Measurements from ENCODE around the gene ANO2. TPM values are rescaled to one million over a fixed set of nuclear protein-coding genes. Genes with fewer than 3 reads are reported as not detected.
"Not testable (repeated sequence)": the region's sequence is repeated elsewhere in the genome, so short reads cannot be mapped to it uniquely, and the experiment has no call there.

The ANO2 gene
- total RNA-seq, 1 donor from 2014 or later = 0.13 TPM

DNA sequence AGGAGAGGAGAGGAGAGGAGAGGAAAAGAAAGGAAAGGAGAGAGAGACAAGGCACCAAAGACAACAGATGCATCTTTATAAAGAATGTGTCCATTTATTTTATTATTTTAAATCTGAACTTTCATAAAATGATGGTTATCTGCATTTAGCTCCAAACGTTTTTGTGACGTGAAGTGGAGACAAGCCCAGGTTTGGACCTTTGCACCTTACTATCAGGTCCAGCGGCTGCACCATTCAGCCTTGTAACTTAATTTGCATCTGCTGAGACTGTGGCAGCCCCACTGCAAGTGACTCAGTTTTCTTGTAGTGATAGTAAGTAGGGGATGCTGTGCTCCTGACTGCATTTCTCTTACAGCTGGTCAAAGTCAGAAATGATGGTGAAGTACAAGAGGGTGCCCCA is 382.5 kb downstream of the ANO2 start:
- DNase-seq (ENCODE audit: low spot score) (no peak), ATAC-seq (no peak)

DNA sequence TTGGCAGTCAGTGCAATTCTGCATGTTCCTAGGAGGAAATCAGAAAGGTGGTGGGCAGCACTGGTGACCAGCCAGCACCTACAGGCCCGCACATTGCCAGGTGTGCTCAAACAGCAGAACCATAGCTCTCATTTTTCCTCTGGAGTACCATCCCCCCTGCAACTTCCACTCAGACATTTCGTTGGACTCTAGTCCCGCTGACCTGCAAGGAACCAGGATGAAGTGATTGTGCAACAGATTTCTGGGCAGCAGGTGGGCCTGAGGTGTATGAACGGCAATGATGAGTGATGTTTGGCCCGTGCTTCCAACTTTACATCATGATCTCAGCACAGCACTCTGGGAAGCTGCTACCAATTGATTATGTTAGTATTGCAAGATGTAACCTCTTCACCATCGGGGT is 383.2 kb downstream of the ANO2 start:
- ATAC-seq (no peak), DNase-seq (ENCODE audit: low spot score) (no peak)

DNA sequence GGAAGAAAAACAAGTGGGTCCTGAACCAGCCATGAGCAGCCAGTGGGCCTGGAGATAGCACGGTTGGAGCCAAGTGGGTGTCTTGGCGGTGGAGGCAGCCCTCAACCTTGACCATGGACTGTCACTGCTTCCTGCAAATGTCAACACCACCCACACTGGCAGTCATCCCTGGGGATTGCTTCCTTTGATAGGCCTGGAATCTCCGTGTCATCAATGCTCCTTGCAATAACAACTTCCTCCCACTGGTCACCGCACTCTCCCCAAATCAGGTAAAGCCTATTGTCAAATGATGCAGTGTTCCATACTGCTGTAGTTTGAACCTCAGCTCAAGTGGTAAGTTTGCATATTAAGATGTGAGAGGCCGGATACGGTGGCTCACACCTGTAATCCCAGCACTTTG is 384.0 kb downstream of the ANO2 start:
- no peak for ATAC-seq

DNA sequence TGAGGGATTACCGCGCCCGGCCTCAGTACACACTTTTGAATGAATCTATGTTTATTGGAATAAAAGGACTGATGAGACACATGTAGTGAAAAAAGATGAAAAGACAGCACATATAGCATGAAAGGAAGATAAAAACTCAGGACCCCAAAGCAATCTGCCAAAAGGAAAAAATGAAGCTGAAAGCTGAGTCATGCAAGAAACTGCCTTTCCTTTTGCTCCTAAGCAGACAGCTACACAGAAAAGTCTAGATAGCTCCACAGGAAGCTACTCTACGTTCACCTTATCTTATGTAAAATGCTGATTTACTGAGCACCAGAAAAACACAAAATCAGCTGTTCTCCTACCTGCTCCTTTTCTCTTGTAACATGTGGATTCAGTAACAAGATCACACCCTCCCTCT is 384.8 kb downstream of the ANO2 start:
- DNase-seq (ENCODE audit: low spot score) = no peak
- ATAC-seq = no peak

More for the DNA sequence above, 384.0 kb downstream of the ANO2 start:
- DNase-seq (ENCODE audit: low spot score) = no peak

DNA sequence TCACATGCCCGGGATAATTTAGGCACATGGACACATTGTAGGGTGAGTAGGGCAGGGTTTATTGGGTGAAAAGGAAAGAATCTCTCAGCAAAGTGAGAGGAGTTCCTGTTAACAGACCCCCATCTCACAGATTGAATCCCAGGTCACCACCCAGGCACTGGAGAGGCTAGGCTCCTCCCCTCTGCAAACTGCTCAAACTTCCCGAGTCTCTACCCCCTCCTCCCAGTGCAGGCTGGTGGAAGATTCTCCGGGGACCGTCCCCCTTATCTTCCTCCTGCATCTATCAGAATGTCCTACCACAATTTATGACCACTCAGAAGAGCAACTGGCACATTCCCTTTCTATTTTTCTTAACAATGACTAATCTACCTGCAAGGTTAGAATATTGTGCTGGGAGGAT is 387.2 kb downstream of the ANO2 start:
- ATAC-seq (no peak), DNase-seq (ENCODE audit: low spot score) (no peak)

DNA sequence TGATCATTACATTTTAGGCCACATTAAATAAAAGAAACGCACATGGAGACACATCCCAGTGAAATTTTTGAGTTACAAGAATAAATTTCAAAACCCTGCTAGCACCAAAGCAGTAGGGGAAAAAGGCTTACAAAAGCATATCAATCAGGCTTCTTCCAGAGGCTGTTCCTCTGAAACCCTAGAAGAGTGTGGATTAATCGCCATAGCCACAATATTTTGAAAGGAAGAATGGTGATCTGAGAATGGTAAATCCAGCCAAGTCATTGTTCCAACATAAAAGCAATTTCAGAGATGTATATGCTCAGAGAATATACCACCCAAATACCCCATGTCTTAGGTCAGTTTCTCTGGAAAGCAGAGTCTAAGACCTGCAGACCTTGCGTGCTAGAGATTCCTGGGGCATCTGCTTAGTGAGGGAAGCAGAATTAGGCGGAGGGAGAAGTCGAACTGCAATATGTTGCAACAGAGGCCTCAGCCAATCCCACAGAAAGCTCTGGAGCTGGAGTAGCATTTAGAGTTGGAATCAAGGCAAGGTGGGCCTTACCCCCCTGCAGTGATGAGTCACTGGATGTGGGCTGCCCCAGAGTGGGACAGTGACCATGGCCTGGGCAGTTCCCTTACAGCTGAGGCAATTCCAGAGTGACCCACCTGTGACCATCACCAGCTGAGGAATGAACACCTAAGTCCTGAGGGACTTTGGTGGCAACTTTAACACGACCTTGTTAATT is 387.9 kb downstream of the ANO2 start:
- no peak for DNase-seq (ENCODE audit: low spot score)

DNA sequence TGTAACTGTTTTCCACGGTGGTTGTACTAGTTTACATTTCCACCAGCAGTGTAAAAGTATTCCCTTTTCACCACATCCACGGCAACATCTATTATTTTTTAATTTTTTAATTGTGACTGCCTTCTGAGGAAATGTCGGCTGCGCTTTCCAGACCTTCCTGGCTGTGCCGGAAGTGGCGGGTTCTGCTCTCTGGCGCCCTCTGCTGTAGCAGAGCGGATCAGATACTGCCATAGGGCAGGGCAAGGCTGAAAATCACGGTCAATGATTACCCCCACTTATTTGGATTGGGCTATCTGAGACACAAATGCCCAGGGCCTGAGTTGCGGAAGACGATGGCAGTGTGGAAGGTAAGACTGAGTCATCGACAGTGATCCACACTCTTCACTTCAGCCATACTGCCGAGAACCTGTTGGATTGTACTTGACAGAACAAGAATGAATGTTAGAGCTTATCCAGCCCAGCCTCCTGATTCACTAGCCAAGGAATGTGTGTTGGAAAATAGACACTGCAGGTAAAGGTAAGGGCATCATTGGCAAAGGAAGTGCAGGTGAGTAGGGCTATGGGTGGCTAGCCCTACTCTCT is 388.9 kb downstream of the ANO2 start:
- no peak for DNase-seq (ENCODE audit: low spot score)
- ATAC-seq = no peak

More for the DNA sequence above, 387.9 kb downstream of the ANO2 start:
- no peak for ATAC-seq

DNA sequence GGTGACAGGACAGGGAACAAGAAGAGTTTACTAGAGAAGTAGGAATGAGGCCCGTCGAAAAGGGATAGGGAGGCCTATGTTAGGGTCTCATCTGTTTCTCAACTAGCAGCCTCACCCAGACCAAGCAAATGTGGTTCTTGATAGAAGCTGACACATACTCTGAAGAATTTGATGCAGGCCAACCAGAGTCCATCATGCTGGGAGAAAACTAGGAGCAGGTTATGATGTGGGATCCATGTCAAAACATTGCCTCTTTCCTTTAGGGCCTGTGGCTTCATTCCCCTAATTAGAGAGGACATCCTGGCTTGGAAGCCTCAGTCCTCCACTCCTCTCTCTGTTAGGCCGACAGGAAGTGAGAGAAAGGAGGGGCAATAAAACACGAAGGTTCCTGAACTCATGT is 390.3 kb downstream of the ANO2 start:
- DNase-seq (ENCODE audit: low spot score) (no peak), ATAC-seq (no peak)

DNA sequence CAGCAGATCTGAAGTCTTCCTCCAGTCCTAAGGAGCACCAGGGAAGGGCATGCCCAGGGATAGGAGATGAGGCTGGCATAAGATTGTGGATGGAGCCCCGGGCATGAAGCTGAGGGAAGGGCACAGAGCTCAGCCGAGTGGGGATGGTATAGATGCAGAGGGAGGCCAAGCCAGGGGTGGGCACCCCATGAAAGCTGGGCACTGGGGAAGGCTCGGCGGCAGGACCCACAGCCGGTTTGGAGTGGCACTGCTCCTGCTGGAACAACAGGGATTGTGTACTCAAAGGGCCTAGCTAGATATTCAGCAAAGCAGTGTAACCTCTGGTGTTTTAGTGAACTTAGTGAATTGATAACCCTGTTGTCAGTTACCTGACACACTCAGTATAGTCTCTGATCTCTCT is 396.0 kb downstream of the ANO2 start:
- DNase-seq (ENCODE audit: low spot score) (no peak), ATAC-seq (no peak)

DNA sequence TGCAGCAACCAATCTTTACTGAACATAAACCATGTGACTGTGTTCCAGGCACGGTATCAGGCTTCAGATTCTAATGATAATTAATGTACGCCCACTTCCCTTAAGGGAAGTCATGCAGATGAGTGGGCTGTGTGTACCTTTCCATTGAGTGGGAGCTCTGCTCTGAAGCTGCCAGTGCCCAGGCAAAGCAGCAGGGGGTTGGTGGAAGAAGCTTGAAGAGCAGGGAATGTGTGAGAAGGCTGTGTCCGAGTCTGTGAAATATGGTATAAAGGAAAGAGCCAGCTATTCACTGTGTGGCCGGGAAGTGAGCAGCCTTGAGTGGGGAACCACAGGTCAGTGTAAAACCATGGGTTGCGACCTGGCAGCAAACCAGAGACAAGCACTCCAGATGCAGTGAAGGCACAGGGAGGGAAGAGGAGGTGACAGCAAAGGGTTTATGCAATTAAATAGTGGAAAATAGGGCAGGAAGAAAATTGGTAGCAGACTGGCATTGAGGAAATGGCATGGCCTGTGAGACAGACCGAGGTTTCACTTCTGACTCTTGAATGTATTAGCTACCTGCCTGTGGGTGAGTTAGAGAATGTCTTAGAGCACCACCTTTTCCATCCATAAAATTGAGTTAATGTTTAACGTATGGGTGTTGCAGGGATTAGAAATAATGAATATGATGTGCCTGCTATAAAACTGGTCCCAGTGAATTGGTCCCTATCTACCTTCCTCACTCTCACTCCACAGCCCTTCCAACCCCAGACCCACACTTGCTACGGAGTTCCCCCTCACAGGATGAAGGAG is 396.7 kb downstream of the ANO2 start:
- no peak for DNase-seq (ENCODE audit: low spot score)
- ATAC-seq = no peak

DNA sequence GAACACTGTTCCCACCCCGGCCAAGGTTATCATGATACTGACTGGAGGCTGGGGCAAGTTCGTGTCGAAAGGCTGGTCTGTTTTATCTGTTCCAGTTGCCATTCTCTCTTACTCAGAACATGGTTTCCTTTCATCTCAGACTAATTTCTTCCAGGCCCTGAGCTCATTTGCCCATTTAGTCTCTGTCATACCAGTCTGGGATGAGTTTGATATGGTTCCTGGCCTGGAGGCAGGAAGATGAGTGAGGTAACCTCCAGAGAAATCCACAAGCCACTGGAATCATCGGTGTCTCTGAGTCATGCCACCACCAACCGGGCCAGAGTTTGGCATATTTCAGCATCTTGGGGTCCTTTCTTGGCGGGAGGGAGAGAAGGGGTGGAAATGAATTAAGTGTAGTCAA is 398.4 kb downstream of the ANO2 start:
- no peak for DNase-seq (ENCODE audit: low spot score)
- ATAC-seq = no peak

DNA sequence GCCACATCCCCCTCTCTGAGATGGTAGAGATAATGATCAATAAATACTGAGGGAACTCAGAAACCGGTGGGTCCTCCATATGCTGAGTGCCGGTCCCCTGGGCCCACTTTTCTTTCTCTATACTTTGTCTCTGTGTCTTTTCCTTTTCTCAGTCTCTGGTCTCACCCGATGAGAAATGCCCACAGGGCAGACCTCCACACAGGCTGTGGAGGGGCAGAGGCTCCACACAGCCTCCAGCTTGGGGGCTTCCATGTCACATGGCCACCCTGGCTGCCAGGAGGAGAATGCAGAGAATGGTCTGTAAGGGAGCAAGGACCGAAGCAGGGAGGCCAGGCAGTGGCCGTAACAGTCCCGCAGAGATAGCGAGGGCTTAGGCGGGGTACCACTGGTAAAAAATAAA is 407.3 kb downstream of the ANO2 start:
- no peak for ATAC-seq

DNA sequence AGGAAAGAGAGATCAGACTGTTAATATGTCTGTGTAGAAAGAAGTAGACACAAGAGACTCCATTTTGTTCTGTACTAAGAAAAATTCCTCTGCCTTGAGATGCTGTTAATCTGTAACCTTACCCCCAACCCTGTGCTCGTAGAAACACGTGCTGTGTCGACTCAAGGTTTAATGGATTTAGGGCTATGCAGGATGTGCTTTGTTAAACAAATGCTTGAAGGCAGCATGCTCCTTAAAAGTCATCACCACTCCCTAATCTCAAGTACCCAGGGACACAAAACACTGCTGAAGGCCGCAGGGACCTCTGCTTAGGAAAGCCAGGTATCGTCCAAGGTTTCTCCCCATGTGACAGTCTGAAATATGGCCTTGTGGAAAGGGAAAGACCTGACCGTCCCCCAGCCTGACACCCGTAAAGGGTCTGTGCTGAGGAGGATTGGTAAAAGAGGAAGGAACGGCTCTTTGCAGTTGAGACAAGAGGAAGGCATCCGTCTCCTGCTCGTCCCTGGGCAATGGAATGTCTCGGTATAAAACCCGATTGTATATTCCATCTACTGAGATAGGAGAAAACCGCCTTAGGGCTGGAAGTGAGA is 407.9 kb downstream of the ANO2 start:
- not testable (repeated sequence) for ATAC-seq; DNase-seq (ENCODE audit: low spot score)

More for the DNA sequence above, 407.3 kb downstream of the ANO2 start:
- no peak for DNase-seq (ENCODE audit: low spot score)

DNA sequence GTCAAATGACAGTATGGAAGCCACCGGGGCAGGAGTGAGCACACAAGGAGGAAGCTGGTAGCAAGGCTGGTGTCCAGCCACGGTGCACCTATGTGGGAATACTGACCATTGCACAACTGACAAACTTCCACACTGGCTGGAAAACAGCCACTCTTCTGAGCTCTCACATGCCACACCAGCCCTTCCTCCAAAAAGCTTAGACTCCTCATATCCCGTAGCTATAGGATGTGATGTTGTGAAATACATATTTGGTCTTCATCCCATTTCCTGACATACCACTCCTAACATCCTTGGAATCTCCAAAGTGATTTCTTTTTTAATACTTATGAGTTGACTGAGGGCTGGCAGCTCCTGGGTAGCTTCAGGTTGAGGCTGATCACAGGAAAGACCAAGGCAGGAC is 409.5 kb downstream of the ANO2 start:
- ATAC-seq (no peak), DNase-seq (ENCODE audit: low spot score) (no peak)

DNA sequence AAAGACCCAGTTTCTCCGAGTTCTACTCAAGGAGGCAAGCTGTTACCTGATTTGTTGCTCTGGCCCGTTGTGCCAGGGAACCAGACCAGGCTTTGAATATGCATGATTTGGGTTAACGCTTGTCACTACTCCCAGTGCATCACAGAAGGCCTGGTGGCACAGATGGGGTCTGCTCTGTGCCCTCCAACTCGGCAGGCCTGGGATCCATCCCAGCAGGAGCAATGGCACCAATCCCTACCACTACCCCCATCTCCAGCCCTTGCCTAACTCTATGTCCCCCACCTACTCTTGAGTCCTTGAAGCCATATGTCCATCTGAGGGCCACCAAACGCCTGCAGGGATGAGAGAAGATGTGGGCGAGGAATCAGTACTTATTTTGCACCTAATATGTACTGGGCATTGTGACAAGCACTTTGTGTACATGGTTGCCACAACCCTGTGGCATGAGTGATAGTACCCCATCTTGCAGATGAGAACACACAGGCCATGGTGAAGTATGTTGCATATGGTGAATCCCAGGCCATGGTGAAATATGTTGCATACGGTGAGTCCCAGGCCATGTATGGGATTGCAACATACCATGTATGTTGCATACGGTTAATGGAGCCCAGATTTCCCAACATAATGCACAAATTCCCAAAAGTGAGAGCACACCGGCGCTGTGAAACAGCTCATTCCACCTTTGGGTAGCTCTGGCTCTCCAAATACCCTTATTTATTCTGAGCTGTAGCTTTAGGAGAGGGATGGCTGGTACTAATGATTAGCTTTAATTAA is 410.4 kb downstream of the ANO2 start:
- no peak for ATAC-seq
- DNase-seq (ENCODE audit: low spot score) = no peak

DNA sequence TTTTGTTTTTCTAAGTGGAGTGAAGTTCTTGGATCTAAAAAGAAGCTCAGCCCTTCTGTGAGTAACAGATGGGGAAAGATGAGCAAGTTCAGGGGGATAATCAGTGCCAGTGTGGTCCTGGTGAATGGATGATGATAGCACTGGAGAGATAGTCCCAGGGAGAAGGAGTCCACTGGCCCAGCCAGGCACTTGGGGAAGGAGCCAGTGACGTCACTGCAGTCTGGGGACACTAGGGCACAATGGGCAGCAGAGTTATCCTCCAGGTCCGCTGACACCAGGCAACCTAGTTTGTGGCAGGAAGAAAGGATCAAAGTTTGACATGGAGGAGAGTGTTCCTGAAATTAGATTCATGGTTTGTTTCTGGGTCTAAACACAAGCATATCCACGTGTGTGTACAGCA is 411.7 kb downstream of the ANO2 start:
- ATAC-seq (no peak), DNase-seq (ENCODE audit: low spot score) (no peak)

DNA sequence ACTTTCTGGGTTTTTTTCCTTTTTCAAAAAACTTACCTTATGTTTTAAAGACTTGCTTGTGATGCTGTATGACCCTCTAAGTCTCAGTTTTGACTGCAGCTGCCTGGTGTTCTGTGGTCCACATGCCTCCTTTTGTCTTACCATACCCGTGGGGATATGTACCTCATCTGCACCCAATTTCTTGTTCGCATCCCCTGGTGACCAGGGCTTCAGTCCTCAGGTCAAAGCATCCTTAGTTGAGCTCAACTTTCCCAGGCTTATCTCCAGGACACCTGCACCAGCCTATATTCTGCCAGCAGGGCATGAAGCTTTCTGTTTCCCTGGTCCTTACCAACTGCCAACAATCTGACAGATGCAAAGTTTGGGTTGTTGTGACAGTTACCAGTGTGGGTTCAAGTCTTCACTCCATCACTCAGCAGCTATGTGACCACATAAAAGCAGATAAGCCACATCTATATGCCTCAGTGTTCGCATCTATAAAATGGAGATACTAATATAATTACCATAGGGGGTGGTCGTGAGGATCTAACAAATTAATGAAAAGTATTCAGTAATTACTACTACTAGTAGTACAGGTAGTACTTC is 419.2 kb downstream of the ANO2 start:
- ATAC-seq (no peak), DNase-seq (ENCODE audit: low spot score) (no peak)

DNA sequence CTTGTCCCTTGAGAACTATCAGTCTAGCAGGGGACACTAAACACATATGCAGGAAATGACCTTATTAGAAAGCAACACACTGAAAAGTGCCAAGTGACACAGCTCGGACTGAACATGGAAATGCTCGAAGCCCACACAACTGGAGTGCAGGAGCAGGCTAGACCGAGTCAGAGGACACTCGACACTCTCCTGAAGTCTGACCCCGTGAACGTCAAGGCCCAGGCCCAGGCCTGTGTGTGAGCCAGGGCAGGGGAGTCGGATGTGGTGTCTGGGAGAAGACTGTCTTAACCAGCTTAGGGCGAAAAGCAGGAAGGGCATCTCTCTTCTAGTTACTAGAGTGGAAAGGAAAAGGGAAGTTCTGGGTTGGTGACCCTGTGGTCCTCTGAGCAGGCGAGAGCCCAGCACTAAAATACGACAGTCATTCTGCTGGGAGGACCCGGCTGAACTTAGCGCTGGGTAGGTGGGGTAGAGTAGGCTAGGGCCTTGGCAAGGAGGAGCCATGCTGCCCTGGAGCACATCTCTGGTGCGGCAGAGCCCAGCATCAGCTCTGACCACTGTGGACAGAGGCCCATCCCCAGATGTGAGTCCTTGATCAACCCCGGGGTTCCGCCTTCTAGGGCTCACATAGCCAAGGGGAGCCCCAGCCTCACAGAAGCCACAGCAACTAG is 420.2 kb downstream of the ANO2 start:
- ATAC-seq (no peak), DNase-seq (ENCODE audit: low spot score) (no peak)

DNA sequence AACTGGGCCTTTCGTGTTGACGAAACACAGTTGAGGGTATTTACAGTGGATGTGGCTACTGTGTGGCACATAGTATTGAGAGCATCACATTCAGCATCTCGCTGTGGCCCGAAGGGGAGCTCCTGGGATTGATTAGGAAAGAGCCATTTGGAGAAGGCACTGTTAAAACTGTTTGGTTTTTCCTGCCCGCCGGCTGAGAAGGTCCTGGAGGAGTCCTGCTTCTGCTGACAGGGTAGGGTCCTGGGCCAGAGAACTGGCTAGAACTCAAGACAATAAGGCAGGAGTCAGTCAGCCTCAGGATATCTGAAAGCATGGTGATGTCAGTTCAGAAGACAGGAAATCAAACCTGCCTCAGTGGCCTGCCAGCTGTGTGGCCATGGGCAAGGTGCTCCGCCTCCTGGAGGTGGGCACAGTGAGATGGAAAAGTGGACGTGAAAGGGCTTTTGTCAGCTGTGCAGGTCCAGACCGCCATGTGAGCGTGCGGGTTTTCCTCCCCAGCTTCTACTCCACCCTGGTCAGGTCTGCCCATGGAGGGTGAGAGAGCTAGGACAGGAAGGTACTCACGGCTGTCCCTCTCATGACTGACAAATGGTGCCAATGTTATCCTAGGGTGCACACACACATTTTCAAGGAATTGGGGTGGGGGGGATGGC is 420.8 kb downstream of the ANO2 start:
- ATAC-seq (no peak), DNase-seq (ENCODE audit: low spot score) (no peak)

All from left lobe of liver (tissue), 2 donors.